Esophagus mucosa (tissue), 1 donor: ENCODE results near the gene PNPT1. TPM values are rescaled to one million over a fixed set of nuclear protein-coding genes. Genes with fewer than 3 reads are reported as not detected.
"Not testable (repeated sequence)": the region's sequence is repeated elsewhere in the genome, so short reads cannot be mapped to it uniquely, and the experiment has no call there.

Source experiments
- ATAC-seq: fragments of 200-7000 bp; cut with Tn5 transposase; one replicate; pipeline ENCODE4 v1.9.1; 2020
- total RNA-seq: library from RNA; stranded (reverse); gene quantifications from one replicate; pipeline ENCODE4 v1.2.4, GENCODE V29; 2023
- donor health status: DM: yes; HTN: yes; CAD: no.

PNPT1 gene
- total RNA-seq, result 18.4 TPM

GRCh38 chr2:55693181-55694125 lies at the start of gene PNPT1:
TSS of gene PNPT1 (minus strand) at chr2:55693844. CDS start at chr2:55693823, 21 bp downstream.
- peak; percentile 100 for ATAC-seq

GRCh38 chr2:55742996-55743395 lies 49.4 kb upstream of the PNPT1 start:
- ATAC-seq, result no peak

GRCh38 chr2:55736019-55736536 lies 42.4 kb upstream of the PNPT1 start:
- ATAC-seq, result not testable (repeated sequence)

GRCh38 chr2:55734726-55735125 lies 41.1 kb upstream of the PNPT1 start:
- no peak for ATAC-seq

GRCh38 chr2:55733335-55733734 lies 39.7 kb upstream of the PNPT1 start:
- no peak for ATAC-seq

GRCh38 chr2:55732854-55733253 lies 39.2 kb upstream of the PNPT1 start:
- ATAC-seq, result no peak

- no peak for ATAC-seq
These were observed 35.6 kb upstream of the PNPT1 start for GRCh38 chr2:55729136-55729685.

GRCh38 chr2:55721596-55722215 lies 28.1 kb upstream of the PNPT1 start:
- ATAC-seq, result peak; percentile 81

- ATAC-seq, result no peak
These were observed 26.8 kb upstream of the PNPT1 start for GRCh38 chr2:55720417-55720816.

GRCh38 chr2:55719852-55720251 lies 26.2 kb upstream of the PNPT1 start:
- ATAC-seq, result no peak

GRCh38 chr2:55718165-55719008 lies 24.7 kb upstream of the PNPT1 start:
- no peak for ATAC-seq

- no peak for ATAC-seq
These were observed 22.0 kb upstream of the PNPT1 start for GRCh38 chr2:55715626-55716025.

GRCh38 chr2:55715178-55715577 lies 21.5 kb upstream of the PNPT1 start:
- ATAC-seq, result not testable (repeated sequence)

- ATAC-seq, result no peak
These were observed 18.9 kb upstream of the PNPT1 start for GRCh38 chr2:55712477-55713060.

- no peak for ATAC-seq
These were observed 16.4 kb upstream of the PNPT1 start for GRCh38 chr2:55710025-55710424.

- no peak for ATAC-seq
These were observed 14.1 kb upstream of the PNPT1 start for GRCh38 chr2:55707751-55708150.

- ATAC-seq, result not testable (repeated sequence)
These were observed 12.6 kb upstream of the PNPT1 start for GRCh38 chr2:55706258-55706657.

- no peak for ATAC-seq
These were observed 11.5 kb upstream of the PNPT1 start for GRCh38 chr2:55705027-55705653.

- ATAC-seq, result no peak
These were observed 9.7 kb upstream of the PNPT1 start for GRCh38 chr2:55703350-55703749.

- ATAC-seq, result not testable (repeated sequence)
These were observed 904 bp downstream of the PNPT1 start for GRCh38 chr2:55692740-55693139.

- ATAC-seq, result no peak
These were observed 21.0 kb downstream of the PNPT1 start for GRCh38 chr2:55672630-55673029.
